Ovary (tissue), 10 donors: ENCODE results near the gene ATG3. TPM values are rescaled to one million over a fixed set of nuclear protein-coding genes. Genes with fewer than 3 reads are reported as not detected.

ENCODE experiments used
- DNase-seq, 5 donors: peaks; one replicate each; pipeline ENCODE4 v3.0.0-alpha.2; 2019 to 2020
- H3K27ac ChIP-seq, 2 donors: fragments of 200-600 bp; one replicate each; pipeline versions ENCODE4 v1.5.1 to v1.8.0; 2019 to 2022
- H3K27me3 ChIP-seq: fragments of 200-600 bp; one replicate; pipeline ENCODE4 v1.8.0; 2022
- H3K36me3 ChIP-seq: fragments of 200-600 bp; sonication (generic); one replicate; pipeline ENCODE4 v1.5.1; 2019
- H3K4me1 ChIP-seq: one replicate; pipeline ENCODE4 v1.8.1; 2013; ENCODE audit warnings: mild to moderate bottlenecking, moderate library complexity; ENCODE audit not compliant: insufficient read depth
- H3K4me3 ChIP-seq: fragments of 200-600 bp; sonication (generic); one replicate; pipeline ENCODE4 v1.5.1; 2017
- H3K9me3 ChIP-seq, 2 donors: fragments of 200-600 bp in 1 of 2; sonication (generic) in 1 of 2; one replicate each; pipeline versions ENCODE4 v1.5.1 to v1.8.1; 2013 to 2019; ENCODE audit warnings: mild to moderate bottlenecking in 1 of 2, moderate library complexity in 1 of 2
- CTCF ChIP-seq, 3 donors: fragments of 450-650 bp in 2 of 3; fragments of 200-600 bp in 1 of 3; IDR thresholded peaks; one replicate each; pipeline versions ENCODE4 v1.5.1 to v1.8.0; 2016 to 2022; ENCODE audit warnings: antibody characterized with exemption in 3 of 3, mild to moderate bottlenecking in 1 of 3
- EP300 ChIP-seq: sonication (generic); formaldehyde crosslinking; IDR thresholded peaks from one replicate; pipeline ENCODE4 v1.6.1; 2017; ENCODE audit warnings: antibody characterized with exemption
- POLR2A ChIP-seq: fragments of 450-650 bp; IDR thresholded peaks from one replicate; pipeline ENCODE4 v1.6.1; 2017; ENCODE audit warnings: antibody characterized with exemption, mild to moderate bottlenecking, moderate library complexity
- WGBS, 3 donors: extraction: QIAGEN DNeasy Blood & Tissue Kit in 1 of 3; methylation state at CpG; one replicate each; pipeline versions ENCODE4 v1.1.5 to v1.1.7; 2013 to 2017; 5-methylcytosine and 5-hydroxymethylcytosine counted together
- intact Hi-C, 4 donors: fragments of 100-400 bp; cut with DNase I; formaldehyde crosslinking; loops; one replicate each; pipeline versions ENCODE4 v1.11.0 to v1.15.1; 2022 to 2023
- long read RNA-seq, 3 donors: library from polyadenylated mRNA in 2 of 3; unstranded in 2 of 3; transcript quantifications; one replicate each; pipeline ENCODE4 v2.0.0 and lab custom pipeline, GENCODE V29; 2021 to 2026
- polyA plus RNA-seq, 2 donors: library from polyadenylated mRNA; stranded (reverse); fragments of 200-250 nt in 1 of 2; fragments of 350-450 nt in 1 of 2; fragmentation: Illumina TruSeq in 1 of 2; extraction: RNeasy Lipid Tissue Mini Kit (QIAGEN cat#74804) in 1 of 2; gene quantifications; one replicate each; pipeline ENCODE4 v1.2.3, GENCODE V29; 2013 to 2014
- total RNA-seq, 7 donors: library from RNA; depleted of rRNA in 2 of 7; stranded (reverse); fragments of >200 nt in 2 of 7; fragmentation: NEBNext Ultra II Directional in 3 of 7; extraction: Animal tissue kit (Norgen Biotek cat#: 25700) in 3 of 7; gene quantifications; one replicate each; pipeline versions ENCODE4 v1.1.0 to v1.2.4, GENCODE V29; 2016 to 2023
- donor health status: DM: no; HTN: no; CAD: no; lungs with moderate emphysema.
- donor health status: DM: no; HTN: no; CAD: no.
- donor health status: Bipolar disorder and iron deficiency.
- donor health status: DM: yes; HTN: yes; CAD: no.
- donor health status: DM: no; HTN: no; CAD: no.
- donor health status: DM: yes; HTN: yes; CAD: no.

ATG3 gene
- 10 to 100 TPM; 28.4 to 52.4 (median 40.7) TPM for total RNA-seq
- polyA plus RNA-seq, result 10 to 100 TPM; 38.4 to 59.4 TPM
- long read RNA-seq, donor 1, transcript ATG3-201 (12 exons, 1,570 nt), result major isoform, 207 of 223 reads
- long read RNA-seq, donor 1, partial matches to known transcripts, result 1 of 223 reads
- long read RNA-seq, donor 1, other reads (novel, unspliced or antisense), result 9 of 223 reads
- long read RNA-seq, donor 2, transcript ATG3-201 (12 exons, 1,570 nt), result major isoform, 52 of 100 reads
- long read RNA-seq, donor 2, partial matches to known transcripts, result 26 of 100 reads
- long read RNA-seq, donor 2, other reads (novel, unspliced or antisense), result 17 of 100 reads
- long read RNA-seq, donor 3, transcript ATG3-201 (12 exons, 1,570 nt), result major isoform, 61 of 72 reads
- long read RNA-seq, donor 3, partial matches to known transcripts, result 2 of 72 reads
- long read RNA-seq, donor 3, other reads (novel, unspliced or antisense), result 6 of 72 reads

GRCh38 chr3:112561734-112562529 is at the start of gene ATG3, which contains the start of gene SLC35A5:
ATG3 (minus strand) TSS chr3:112561962; CDS start chr3:112561528, 434 bp downstream.
SLC35A5 (plus strand) TSS chr3:112562045; CDS start chr3:112563404, 1,359 bp downstream.
- DNase-seq, result peak; percentile 98 to 100 (median 99)
- no peaks in the 10 kb centered on the region for H3K36me3 ChIP-seq
- peaks cover 6% of the 10 kb centered on the region for H3K4me1 ChIP-seq
- no peaks in the 10 kb centered on the region for H3K9me3 ChIP-seq
- peak within 1 kb of the TSS; percentile 72 for H3K4me3 ChIP-seq
- intact Hi-C loops, result loop anchor here in 2 of 4 donors (5.0 kb wide), 2 partner anchors 75 to 1185 kb away; partner anchors contain the start of genes ATP6V1A (in 1 of the 2) and NAA50 (in 1 of the 2)
- TF ChIP-seq CTCF (IDR thresholded peaks at IDR 0.05) (no peak), POLR2A (peak; percentile 86), EP300 (peak; percentile 79)
- no peaks in the 10 kb centered on the region for H3K27me3 ChIP-seq
- H3K27ac ChIP-seq, result peak within 1 kb of the TSS; percentile 75 to 94
- 0% methylated on average over 56 to 57 of the region's 58 CpGs for WGBS, 3 donors

- DNase-seq, result no peak
- no peak for TF ChIP-seq CTCF (IDR thresholded peaks at IDR 0.05)
- no peak for TF ChIP-seq POLR2A
- no peaks in the 10 kb centered on the region for H3K9me3 ChIP-seq
- no peaks in the 10 kb centered on the region for H3K36me3 ChIP-seq
- H3K27me3 ChIP-seq, result no peaks in the 10 kb centered on the region
- peaks cover 2% of the 10 kb centered on the region for H3K4me1 ChIP-seq
- intact Hi-C loops, result no loop called here
- 87 to 96% (median 94%) methylated on average over 3 of the region's 3 CpGs for WGBS, 3 donors
- H3K27ac ChIP-seq, result no peak overlapping the region
- H3K4me3 ChIP-seq, result no peak overlapping the region
These were observed 48.4 kb upstream of the ATG3 start for GRCh38 chr3:112610121-112610520.

GRCh38 chr3:112607863-112608262 is 46.1 kb upstream of the ATG3 start:
- Histone ChIP-seq H3K4me1 (peaks cover 4% of the 10 kb centered on the region), H3K36me3 (no peaks in the 10 kb centered on the region), H3K4me3 (no peak overlapping the region), H3K27ac (no peak overlapping the region), H3K9me3 (no peaks in the 10 kb centered on the region), H3K27me3 (no peaks in the 10 kb centered on the region)
- DNase-seq, result no peak
- intact Hi-C loops, result no loop called here
- TF ChIP-seq CTCF (IDR thresholded peaks at IDR 0.05) (no peak), EP300 (no peak), POLR2A (no peak)

- Histone ChIP-seq H3K4me1 (peaks cover 4% of the 10 kb centered on the region), H3K36me3 (no peaks in the 10 kb centered on the region), H3K4me3 (no peak overlapping the region), H3K27ac (no peak overlapping the region), H3K9me3 (no peaks in the 10 kb centered on the region), H3K27me3 (no peaks in the 10 kb centered on the region)
- no peak for TF ChIP-seq CTCF (IDR thresholded peaks at IDR 0.05)
- TF ChIP-seq POLR2A, result no peak
- TF ChIP-seq EP300, result no peak
- no peak for DNase-seq
- intact Hi-C loops, result no loop called here
- 84 to 92% (median 88%) methylated on average over 2 of the region's 2 CpGs for WGBS, 3 donors
These were observed 44.3 kb upstream of the ATG3 start for GRCh38 chr3:112606098-112606497.
